Natural killer cell (primary cell): ENCODE data around the gene EI24. TPM values are rescaled to one million over a fixed set of nuclear protein-coding genes. Genes with fewer than 3 reads are reported as not detected.
A peak's percentile ranks its signal among the peaks of the same experiment; 100 is the strongest.

Experiments
- ATAC-seq, 3 donors: fragments of 150-1000 bp in 2 of 3; fragments of 200-7000 bp in 1 of 3; cut with Tn5 transposase; 1 replicate in 1 of 3; 2 replicates in 2 of 3; pipeline ENCODE4 v1.10.0; 2021; ENCODE audit warnings: mild to moderate bottlenecking in 2 of 3, moderate library complexity in 2 of 3
- DNase-seq, 2 donors: peaks; one replicate each; pipeline versions ENCODE4 v3.0.0 to v3.0.0-alpha.2; 2013 to 2021; ENCODE audit warnings: mixed read lengths in 1 of 2
- H3K27ac ChIP-seq: one replicate; pipeline ENCODE4 v1.5.1; 2013; ENCODE audit warnings: mild to moderate bottlenecking, low read length
- H3K27me3 ChIP-seq: one replicate; pipeline ENCODE4 v1.6.1; 2013; ENCODE audit warnings: low read length; ENCODE audit not compliant: control insufficient read depth, insufficient read depth
- H3K36me3 ChIP-seq: one replicate; pipeline ENCODE4 v1.6.1; 2013; ENCODE audit warnings: low read length; ENCODE audit not compliant: control insufficient read depth, insufficient read depth
- H3K4me1 ChIP-seq: one replicate; pipeline ENCODE4 v1.6.1; 2013; ENCODE audit warnings: low read length; ENCODE audit not compliant: control insufficient read depth, insufficient read depth
- H3K4me3 ChIP-seq: one replicate; pipeline ENCODE4 v1.5.1; 2013; ENCODE audit warnings: low read length
- H3K9me3 ChIP-seq: one replicate; pipeline ENCODE4 v1.6.1; 2013; ENCODE audit warnings: low read length; ENCODE audit not compliant: control insufficient read depth, insufficient read depth
- H3K27ac Mint-ChIP-seq, 2 donors: one replicate each; pipeline ENCODE4 v1.8.0; 2022; ENCODE audit warnings: mild to moderate bottlenecking in 2 of 2, mixed read lengths in 2 of 2, moderate library complexity in 1 of 2
- H3K27me3 Mint-ChIP-seq, 2 donors: one replicate each; pipeline ENCODE4 v1.8.0; 2022; ENCODE audit warnings: low read depth in 2 of 2, mixed read lengths in 2 of 2
- H3K36me3 Mint-ChIP-seq: one replicate; pipeline ENCODE4 v1.8.0; 2022; ENCODE audit warnings: mixed read lengths
- H3K4me1 Mint-ChIP-seq, 2 donors: one replicate each; pipeline ENCODE4 v1.8.0; 2022; ENCODE audit warnings: mixed read lengths in 2 of 2
- H3K4me3 Mint-ChIP-seq: one replicate; pipeline ENCODE4 v1.8.0; 2022; ENCODE audit warnings: mild to moderate bottlenecking, moderate library complexity, mixed read lengths
- H3K9me3 Mint-ChIP-seq, 2 donors: one replicate each; pipeline ENCODE4 v1.8.0; 2022; ENCODE audit warnings: mixed read lengths in 2 of 2
- CTCF ChIP-seq: fragments of 200-600 bp; IDR thresholded peaks from one replicate; pipeline ENCODE4 v1.8.0; 2022; ENCODE audit warnings: antibody characterized with exemption
- WGBS: methylation state at CpG from one replicate; pipeline ENCODE4 v1.1.7; 2013; ENCODE audit warnings: missing lambda C conversion rate; ENCODE audit not compliant: insufficient coverage; 5-methylcytosine and 5-hydroxymethylcytosine counted together
- intact Hi-C: fragments of 100-400 bp; cut with micrococcal nuclease; formaldehyde crosslinking; loops from one replicate; pipeline ENCODE4 v1.14.2; 2022
- total RNA-seq, 4 donors: library from RNA; stranded (reverse); fragments of 120-200 nt in 1 of 4; gene quantifications; one replicate each; pipeline versions ENCODE4 v1.2.3 to v1.2.4, GENCODE V29; 2013 to 2022

EI24 gene
- total RNA-seq, 3 donors from 2014 or later (not counting 1 experiment from before 2014, with no cell fraction given), result 19.5 to 30.0 (median 20.2) TPM

- no peaks in the 10 kb centered on the region for H3K36me3 ChIP-seq
- Mint-ChIP-seq H3K4me1 (peaks cover 19 to 20% of the 10 kb centered on the region in 2 donors), H3K9me3 (no peaks in the 10 kb centered on the region), H3K36me3 (no peaks in the 10 kb centered on the region), H3K27ac (peak overlapping the region; percentile 97 to 98), H3K27me3 (no peaks in the 10 kb centered on the region), H3K4me3 (peak overlapping the region; percentile 97)
- no peaks in the 10 kb centered on the region for H3K27me3 ChIP-seq
- no peak for TF ChIP-seq CTCF
- no peak overlapping the region for H3K4me3 ChIP-seq
- intact Hi-C loops, result loop anchor here (5.0 kb wide), 1 partner anchor 675 kb away; the partner anchor contains the start of gene CCDC15
- H3K27ac ChIP-seq, result no peak overlapping the region
- peaks cover 18% of the 10 kb centered on the region for H3K4me1 ChIP-seq
- DNase-seq, result no peak
- no peaks in the 10 kb centered on the region for H3K9me3 ChIP-seq
- 74% methylated on average over 6 of the region's 7 CpGs for WGBS
- ATAC-seq, result no peak
Observed at GRCh38 chr11:125627236-125627910, 58.1 kb downstream of the EI24 start.

Other genes with a start within 250 kb of the EI24 start
- gene FEZ1, start 73.2 kb upstream of the EI24 start, total RNA-seq, result 100 to 1,000 TPM in 1 of 3 donors, 10 to 100 TPM in 2; 41.4 to 110 (median 56.2) TPM
- gene STT3A, start 23.4 kb downstream of the EI24 start, total RNA-seq, result 10 to 100 TPM; 56.7 to 63.5 (median 62.6) TPM
- 10 to 100 TPM in 2 of 3 donors, 1 to 10 TPM in 1; 8.9 to 11.4 (median 10.1) TPM for gene CHEK1, start 55.7 kb downstream of the EI24 start, total RNA-seq
- gene ACRV1, start 111.4 kb downstream of the EI24 start, total RNA-seq, result not detected
- not detected for gene PATE1, start 176.8 kb downstream of the EI24 start, total RNA-seq
- not detected for gene PATE2, start 209.4 kb downstream of the EI24 start, total RNA-seq
- gene PATE3, start 218.7 kb downstream of the EI24 start, total RNA-seq, result not detected